Osteoblast (primary cell): ENCODE results near the gene VEGFC. TPM values are rescaled to one million over a fixed set of nuclear protein-coding genes. Genes with fewer than 3 reads are reported as not detected.

Source experiments
- DNase-seq: peaks from one replicate; pipeline ENCODE4 v3.0.0; 2011; ENCODE audit warnings: low spot score, mixed read lengths; ENCODE audit not compliant: insufficient read length; ENCODE audit errors: missing footprints
- H2AFZ ChIP-seq: 2 replicates; pipeline ENCODE4 v1.6.0; 2011; ENCODE audit warnings: mild to moderate bottlenecking, low read length
- H3K27ac ChIP-seq: 2 replicates; pipeline ENCODE4 v1.5.1; 2011; ENCODE audit warnings: mild to moderate bottlenecking, low read depth, low read length, moderate library complexity
- H3K27me3 ChIP-seq: 2 replicates; pipeline ENCODE4 v1.6.0; 2012; ENCODE audit warnings: mild to moderate bottlenecking, control low read depth, inconsistent platforms, low read length, moderate library complexity; ENCODE audit not compliant: insufficient read depth
- H3K36me3 ChIP-seq: 2 replicates; pipeline ENCODE4 v1.5.1; 2011; ENCODE audit warnings: mild to moderate bottlenecking, low read length, control low read depth, moderate library complexity; ENCODE audit not compliant: insufficient read depth
- H3K4me1 ChIP-seq: 2 replicates; pipeline ENCODE4 v1.5.1; 2011; ENCODE audit warnings: mild to moderate bottlenecking, low read length, control low read depth, moderate library complexity; ENCODE audit not compliant: insufficient read depth
- H3K4me2 ChIP-seq: 2 replicates; pipeline ENCODE4 v1.6.0; 2011; ENCODE audit warnings: mild to moderate bottlenecking, low read length; ENCODE audit not compliant: insufficient read depth
- H3K4me3 ChIP-seq: fragments of 200-600 bp; sonication (generic); 3 replicates; pipeline ENCODE4 v1.5.1; 2012; ENCODE audit warnings: mild to moderate bottlenecking, low read length, inconsistent platforms; ENCODE audit not compliant: insufficient read depth
- H3K79me2 ChIP-seq: 2 replicates; pipeline ENCODE4 v1.6.0; 2012; ENCODE audit warnings: mild to moderate bottlenecking, low read length, control low read depth, inconsistent platforms; ENCODE audit not compliant: insufficient read depth
- H3K9me3 ChIP-seq: 2 replicates; pipeline ENCODE4 v1.5.1; 2011; ENCODE audit warnings: low read depth, low read length, control low read depth
- H4K20me1 ChIP-seq: 2 replicates; pipeline ENCODE4 v1.6.0; 2012; ENCODE audit warnings: mild to moderate bottlenecking, low read length, control low read depth; ENCODE audit not compliant: insufficient read depth
- total RNA-seq: library from RNA; depleted of rRNA; stranded (reverse); fragments of >200 nt; gene quantifications from 2 replicates; pipeline ENCODE4 v1.2.3, GENCODE V29; 2012
- TF ChIP-seq, protein P1 (sequence below): IDR thresholded peaks from 2 replicates; pipeline ENCODE4 v1.5.1; 2011; ENCODE audit warnings: mild to moderate bottlenecking, low read depth, low read length, moderate library complexity; ENCODE audit errors: extremely low read depth

The VEGFC gene
- total RNA-seq, 1 donor: 55.4 TPM

DNA sequence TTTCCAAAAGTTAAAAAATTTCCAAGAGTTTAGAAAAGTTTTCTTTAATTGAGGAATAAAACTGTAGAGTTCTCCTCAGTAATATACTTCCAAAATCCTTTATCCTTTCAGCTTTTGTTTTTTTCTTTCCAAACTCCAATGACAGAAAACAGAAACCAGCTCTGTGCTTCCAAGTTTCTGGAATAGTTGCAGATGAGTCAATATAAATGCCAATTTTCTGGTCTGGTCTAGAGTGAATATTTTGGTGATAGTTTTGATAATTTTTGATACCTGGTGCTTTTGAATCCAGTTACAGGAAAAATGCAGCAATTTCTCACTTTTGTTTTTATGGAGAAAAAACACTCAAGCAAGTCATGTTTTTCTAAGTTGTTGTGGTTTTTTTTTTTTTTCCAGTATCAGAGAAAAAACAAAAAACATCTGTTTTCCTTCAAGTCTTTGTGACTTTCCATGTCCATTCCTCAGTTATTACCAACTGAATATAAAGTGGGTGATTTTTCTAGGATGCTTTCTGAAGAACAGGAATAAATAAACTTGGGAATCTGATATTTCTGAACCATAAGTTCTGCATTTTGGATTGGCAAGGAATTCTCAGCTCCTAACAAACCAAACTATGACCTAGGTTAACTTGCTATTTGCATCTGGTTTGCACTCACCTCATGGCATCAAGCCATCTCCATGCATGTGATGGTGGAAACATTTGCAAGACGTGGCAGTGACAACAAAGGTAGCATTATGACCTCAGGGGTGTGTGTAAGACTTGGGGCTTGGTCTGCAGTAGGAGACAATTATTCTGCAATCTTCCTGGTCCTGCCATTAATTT is 139.1 kb downstream of the VEGFC start:
- Histone ChIP-seq H3K79me2 (no peaks in the 10 kb centered on the region), H3K9me3 (no peaks in the 10 kb centered on the region), H3K4me1 (no peaks in the 10 kb centered on the region), H3K36me3 (no peaks in the 10 kb centered on the region), H3K27me3 (no peaks in the 10 kb centered on the region), H3K27ac (no peak overlapping the region), H3K4me3 (no peak overlapping the region), H3K4me2 (no peak overlapping the region), H4K20me1 (no peaks in the 10 kb centered on the region), H2AFZ (no peak overlapping the region)
- DNase-seq: no peak
- TF ChIP-seq, protein P1, sequence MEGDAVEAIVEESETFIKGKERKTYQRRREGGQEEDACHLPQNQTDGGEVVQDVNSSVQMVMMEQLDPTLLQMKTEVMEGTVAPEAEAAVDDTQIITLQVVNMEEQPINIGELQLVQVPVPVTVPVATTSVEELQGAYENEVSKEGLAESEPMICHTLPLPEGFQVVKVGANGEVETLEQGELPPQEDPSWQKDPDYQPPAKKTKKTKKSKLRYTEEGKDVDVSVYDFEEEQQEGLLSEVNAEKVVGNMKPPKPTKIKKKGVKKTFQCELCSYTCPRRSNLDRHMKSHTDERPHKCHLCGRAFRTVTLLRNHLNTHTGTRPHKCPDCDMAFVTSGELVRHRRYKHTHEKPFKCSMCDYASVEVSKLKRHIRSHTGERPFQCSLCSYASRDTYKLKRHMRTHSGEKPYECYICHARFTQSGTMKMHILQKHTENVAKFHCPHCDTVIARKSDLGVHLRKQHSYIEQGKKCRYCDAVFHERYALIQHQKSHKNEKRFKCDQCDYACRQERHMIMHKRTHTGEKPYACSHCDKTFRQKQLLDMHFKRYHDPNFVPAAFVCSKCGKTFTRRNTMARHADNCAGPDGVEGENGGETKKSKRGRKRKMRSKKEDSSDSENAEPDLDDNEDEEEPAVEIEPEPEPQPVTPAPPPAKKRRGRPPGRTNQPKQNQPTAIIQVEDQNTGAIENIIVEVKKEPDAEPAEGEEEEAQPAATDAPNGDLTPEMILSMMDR: no peak

DNA sequence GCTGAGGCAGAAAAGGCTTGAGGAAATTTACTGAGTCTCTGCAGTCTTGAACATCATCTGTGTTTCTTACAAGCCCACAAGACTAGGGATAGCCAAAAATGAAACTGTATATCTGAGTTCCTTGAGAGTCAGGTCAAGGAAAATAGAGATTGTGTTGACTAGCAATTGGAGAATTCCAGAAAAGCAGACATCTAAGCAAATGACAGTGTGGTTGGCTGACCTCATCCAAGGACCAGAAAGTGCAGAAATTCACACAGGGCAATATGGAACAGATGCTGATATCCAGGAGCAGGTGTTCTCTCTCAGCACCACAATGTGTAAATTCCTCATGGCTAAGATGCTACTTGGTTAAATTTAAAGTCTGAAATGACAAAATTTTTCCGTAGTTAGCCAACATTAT is 146.4 kb downstream of the VEGFC start:
- no peak for DNase-seq
- H3K4me1 ChIP-seq: no peaks in the 10 kb centered on the region
- no peak overlapping the region for H2AFZ ChIP-seq
- no peaks in the 10 kb centered on the region for H3K36me3 ChIP-seq
- H3K4me3 ChIP-seq: no peak overlapping the region
- no peaks in the 10 kb centered on the region for H4K20me1 ChIP-seq
- H3K9me3 ChIP-seq: no peaks in the 10 kb centered on the region
- H3K27ac ChIP-seq: no peak overlapping the region
- TF ChIP-seq, protein P1: no peak
- no peaks in the 10 kb centered on the region for H3K27me3 ChIP-seq
- no peak overlapping the region for H3K4me2 ChIP-seq
- H3K79me2 ChIP-seq: no peaks in the 10 kb centered on the region

DNA sequence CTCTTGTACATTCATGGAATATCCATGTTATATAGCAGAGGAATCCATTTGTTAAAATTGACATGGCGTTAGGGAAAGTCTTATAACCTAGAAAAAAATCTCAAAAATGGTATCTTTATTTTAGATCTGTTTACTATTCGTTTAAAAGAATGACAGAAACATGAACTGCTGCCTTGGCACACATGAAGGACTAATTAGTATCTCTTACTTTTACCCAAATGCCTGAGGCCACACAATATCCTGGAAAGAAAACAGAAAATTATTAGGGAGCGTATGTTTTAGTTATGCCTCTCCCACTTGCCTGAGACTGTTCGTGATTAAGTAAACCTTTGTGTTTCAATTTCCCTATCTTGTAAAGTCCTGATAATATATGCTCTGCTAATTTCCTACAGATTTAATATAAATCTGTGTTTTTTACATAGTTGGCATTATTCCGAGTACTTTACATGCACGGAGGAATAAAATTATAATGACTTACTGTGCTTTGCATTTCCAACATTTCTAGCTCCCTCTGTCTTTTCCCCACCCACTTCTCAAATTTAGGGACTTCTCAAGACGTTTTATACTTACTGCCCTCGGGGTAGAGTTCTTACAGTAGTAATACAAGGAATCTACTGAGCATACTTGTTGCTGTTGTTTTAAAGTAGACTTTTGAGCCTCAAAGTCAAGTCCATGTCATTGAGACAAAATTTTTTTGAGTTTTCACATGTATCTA is 147.3 kb downstream of the VEGFC start:
- DNase-seq: no peak
- TF ChIP-seq, protein P1: no peak
- no peak overlapping the region for H2AFZ ChIP-seq
- H3K27ac ChIP-seq: no peak overlapping the region
- no peaks in the 10 kb centered on the region for H3K79me2 ChIP-seq
- no peak overlapping the region for H3K4me2 ChIP-seq
- no peaks in the 10 kb centered on the region for H3K27me3 ChIP-seq
- H3K4me1 ChIP-seq: no peaks in the 10 kb centered on the region
- H3K36me3 ChIP-seq: no peaks in the 10 kb centered on the region
- no peaks in the 10 kb centered on the region for H4K20me1 ChIP-seq
- no peak overlapping the region for H3K4me3 ChIP-seq
- no peaks in the 10 kb centered on the region for H3K9me3 ChIP-seq

DNA sequence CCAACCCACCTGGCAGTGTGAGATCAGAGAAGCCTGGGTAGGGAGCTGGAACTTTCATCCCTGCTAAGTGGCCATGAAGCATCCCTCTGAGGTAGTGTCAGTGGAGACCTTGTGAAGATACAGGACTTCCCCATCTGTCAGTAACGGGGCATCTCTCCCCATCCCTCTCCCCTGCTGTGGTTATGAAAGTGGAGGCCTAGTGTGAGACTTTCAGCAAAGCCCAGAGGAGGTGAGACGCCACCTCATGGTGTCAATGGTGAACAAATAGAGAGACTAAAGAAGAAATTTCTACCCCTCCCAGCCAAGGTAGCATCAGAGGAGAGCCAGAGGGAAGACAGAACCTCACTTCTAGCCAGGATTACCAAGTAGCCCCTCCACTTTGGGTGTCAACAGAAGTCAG is 150.2 kb downstream of the VEGFC start:
- no peak overlapping the region for H3K4me2 ChIP-seq
- H3K79me2 ChIP-seq: no peaks in the 10 kb centered on the region
- no peak overlapping the region for H3K27ac ChIP-seq
- no peak overlapping the region for H2AFZ ChIP-seq
- H4K20me1 ChIP-seq: no peaks in the 10 kb centered on the region
- no peaks in the 10 kb centered on the region for H3K36me3 ChIP-seq
- DNase-seq: no peak
- H3K9me3 ChIP-seq: no peaks in the 10 kb centered on the region
- TF ChIP-seq, protein P1: peak; percentile 8
- no peaks in the 10 kb centered on the region for H3K27me3 ChIP-seq
- H3K4me3 ChIP-seq: no peak overlapping the region
- H3K4me1 ChIP-seq: peaks cover 5% of the 10 kb centered on the region
